Neuronal stem cell (in vitro differentiated cells): Measurements from ENCODE around the gene TTC28.

Experiments used
- DNase-seq: peaks from one replicate; pipeline ENCODE4 v3.0.0-alpha.2; 2013; ENCODE audit warnings: low spot score
- H2AFZ ChIP-seq: one replicate; pipeline ENCODE4 v1.6.1; 2013; ENCODE audit warnings: mild to moderate bottlenecking, low read length, inconsistent platforms
- H2AK5ac ChIP-seq: 2 replicates; pipeline ENCODE4 v1.6.1; 2013; ENCODE audit warnings: low read depth, mild to moderate bottlenecking, inconsistent platforms, low read length, moderate library complexity, mixed read lengths
- H2BK120ac ChIP-seq: 2 replicates; pipeline ENCODE4 v1.6.1; 2013; ENCODE audit warnings: low read depth, mild to moderate bottlenecking, inconsistent platforms, low read length, moderate library complexity, mixed read lengths
- H2BK12ac ChIP-seq: one replicate; pipeline ENCODE4 v1.6.1; 2013; ENCODE audit warnings: low read length, inconsistent platforms
- H2BK15ac ChIP-seq: 2 replicates; pipeline ENCODE4 v1.6.1; 2013; ENCODE audit warnings: mild to moderate bottlenecking, low read length, inconsistent platforms, mixed read lengths
- H2BK5ac ChIP-seq: one replicate; pipeline ENCODE4 v1.6.1; 2013; ENCODE audit warnings: inconsistent platforms, mild to moderate bottlenecking, low read length, moderate library complexity
- H3K14ac ChIP-seq: one replicate; pipeline ENCODE4 v1.6.1; 2013; ENCODE audit warnings: low read length, inconsistent platforms
- H3K18ac ChIP-seq: 2 replicates; pipeline ENCODE4 v1.6.1; 2013; ENCODE audit warnings: low read length, inconsistent platforms
- H3K23ac ChIP-seq: 2 replicates; pipeline ENCODE4 v1.6.1; 2013; ENCODE audit warnings: low read depth, mild to moderate bottlenecking, mixed read lengths, low read length, inconsistent platforms; ENCODE audit not compliant: poor library complexity
- H3K27ac ChIP-seq: replicated peaks from 3 replicates; pipeline ENCODE4 v1.5.1; 2013; ENCODE audit warnings: low read length, inconsistent platforms
- H3K27me3 ChIP-seq, 3 experiments: 2 replicates each; pipeline ENCODE4 v1.6.1; 2013; ENCODE audit warnings: low read length in 3 of 3, mild to moderate bottlenecking in 2 of 3, inconsistent platforms in 1 of 3, low read depth in 1 of 3, mixed read lengths in 1 of 3, moderate library complexity in 1 of 3; ENCODE audit not compliant: control insufficient read depth in 3 of 3, insufficient read depth in 3 of 3
- H3K36me3 ChIP-seq, 2 donors: replicated peaks in 1 of 2; 2 replicates each; pipeline ENCODE4 v1.6.1; 2013; ENCODE audit warnings: low read length in 2 of 2; ENCODE audit not compliant: control insufficient read depth in 2 of 2, insufficient read depth in 2 of 2
- H3K4ac ChIP-seq: 2 replicates; pipeline ENCODE4 v1.6.1; 2013; ENCODE audit warnings: inconsistent platforms, mild to moderate bottlenecking, low read length, moderate library complexity
- H3K4me1 ChIP-seq, 2 donors: 1 replicate in 1 of 2; 2 replicates in 1 of 2; pipeline ENCODE4 v1.6.1; 2013; ENCODE audit warnings: low read length in 2 of 2, low read depth in 1 of 2; ENCODE audit not compliant: control insufficient read depth in 2 of 2, insufficient read depth in 1 of 2
- H3K4me2 ChIP-seq: one replicate; pipeline ENCODE4 v1.6.1; 2013; ENCODE audit warnings: mild to moderate bottlenecking, low read length, inconsistent platforms; ENCODE audit not compliant: insufficient read depth, poor library complexity, severe bottlenecking
- H3K4me3 ChIP-seq, 2 donors: 2 replicates each; pipeline ENCODE4 v1.5.1; 2013; ENCODE audit warnings: low read length in 2 of 2, mild to moderate bottlenecking in 2 of 2, inconsistent platforms in 1 of 2, moderate library complexity in 1 of 2
- H3K79me1 ChIP-seq: one replicate; pipeline ENCODE4 v1.6.1; 2013; ENCODE audit warnings: low read depth, mild to moderate bottlenecking, inconsistent platforms, low read length, moderate library complexity
- H3K9ac ChIP-seq: one replicate; pipeline ENCODE4 v1.6.1; 2013; ENCODE audit warnings: mild to moderate bottlenecking, low read depth, low read length, inconsistent platforms; ENCODE audit not compliant: poor library complexity
- H3K9me3 ChIP-seq, 2 donors: replicated peaks in 1 of 2; 2 replicates each; pipeline versions ENCODE3 to v1.6.1; 2013; ENCODE audit warnings: low read length in 2 of 2, mild to moderate bottlenecking in 2 of 2, inconsistent platforms in 1 of 2, low read depth in 1 of 2, mixed read lengths in 1 of 2, moderate library complexity in 1 of 2; ENCODE audit not compliant: control insufficient read depth in 2 of 2, insufficient read depth in 1 of 2
- H4K8ac ChIP-seq: one replicate; pipeline ENCODE4 v1.6.1; 2013; ENCODE audit warnings: low read depth, mild to moderate bottlenecking, inconsistent platforms, low read length, moderate library complexity
- H4K91ac ChIP-seq: one replicate; pipeline ENCODE4 v1.6.1; 2013; ENCODE audit warnings: low read length, low read depth, mild to moderate bottlenecking, inconsistent platforms; ENCODE audit not compliant: poor library complexity
- WGBS, 2 donors: extraction: QIAGEN DNeasy Blood & Tissue Kit; methylation state at CpG; one replicate each; pipeline ENCODE4 v1.1.7; 2013; ENCODE audit warnings: missing lambda C conversion rate in 2 of 2, mixed read lengths in 1 of 2; ENCODE audit not compliant: insufficient read length in 2 of 2, insufficient replicate concordance in 1 of 2; ENCODE audit errors: extremely low coverage in 2 of 2; 5-methylcytosine and 5-hydroxymethylcytosine counted together

The TTC28 gene

GRCh38 chr22:27934069-27934468 lies 745.6 kb downstream of the TTC28 start:
- Histone ChIP-seq H2BK120ac (no peak overlapping the region), H3K9me3 (no peaks in the 10 kb centered on the region), H3K4ac (no peak overlapping the region), H3K9ac (no peak overlapping the region), H3K14ac (no peak overlapping the region), H2BK15ac (no peak overlapping the region), H2BK12ac (no peak overlapping the region), H2AK5ac (no peak overlapping the region), H3K36me3 (peaks cover 2 to 26% of the 10 kb centered on the region in 2 donors), H2BK5ac (no peak overlapping the region), H3K23ac (no peak overlapping the region), H4K8ac (no peak overlapping the region), H3K18ac (no peak overlapping the region), H3K4me2 (no peak overlapping the region), H3K79me1 (no peaks in the 10 kb centered on the region), H3K4me1 (peaks cover 0 to 2% of the 10 kb centered on the region in 2 donors), H3K27me3 (no peaks in the 10 kb centered on the region), H3K27ac (no peak overlapping the region), H4K91ac (no peak overlapping the region), H3K4me3 (no peak overlapping the region), H2AFZ (no peak overlapping the region)
- WGBS, 2 donors = no CpG with 5 or more reads among the region's 5 CpGs
- DNase-seq = no peak

GRCh38 chr22:27933186-27933983 lies 746.3 kb downstream of the TTC28 start:
- H3K4me1 ChIP-seq = peaks cover 0 to 2% of the 10 kb centered on the region in 2 donors
- H2BK120ac ChIP-seq = no peak overlapping the region
- H4K91ac ChIP-seq = no peak overlapping the region
- H3K4me2 ChIP-seq = no peak overlapping the region
- no peak overlapping the region for H2BK12ac ChIP-seq
- H3K23ac ChIP-seq = no peak overlapping the region
- peaks cover 2 to 21% of the 10 kb centered on the region in 2 donors for H3K36me3 ChIP-seq
- H3K14ac ChIP-seq = no peak overlapping the region
- no peak overlapping the region for H3K4ac ChIP-seq
- H4K8ac ChIP-seq = no peak overlapping the region
- H2BK15ac ChIP-seq = no peak overlapping the region
- no peak overlapping the region for H2AFZ ChIP-seq
- no peak overlapping the region for H2AK5ac ChIP-seq
- H3K9ac ChIP-seq = no peak overlapping the region
- no peaks in the 10 kb centered on the region for H3K27me3 ChIP-seq
- H3K4me3 ChIP-seq = no peak overlapping the region
- no CpG with 5 or more reads among the region's 9 CpGs for WGBS, 2 donors
- no peak overlapping the region for H3K18ac ChIP-seq
- no peaks in the 10 kb centered on the region for H3K79me1 ChIP-seq
- DNase-seq = no peak
- no peaks in the 10 kb centered on the region for H3K9me3 ChIP-seq
- no peak overlapping the region for H2BK5ac ChIP-seq
- H3K27ac ChIP-seq = no peak overlapping the region

GRCh38 chr22:27930331-27931060 lies 749.1 kb downstream of the TTC28 start:
- Histone ChIP-seq H2BK15ac (no peak overlapping the region), H3K9me3 (peaks cover 0 to 6% of the 10 kb centered on the region in 2 donors), H2BK12ac (no peak overlapping the region), H3K79me1 (no peaks in the 10 kb centered on the region), H4K91ac (no peak overlapping the region), H3K36me3 (peaks cover 2 to 11% of the 10 kb centered on the region in 2 donors), H3K4ac (no peak overlapping the region), H3K9ac (no peak overlapping the region), H3K4me1 (peaks cover 0 to 2% of the 10 kb centered on the region in 2 donors), H3K23ac (no peak overlapping the region), H4K8ac (no peak overlapping the region), H3K27ac (no peak overlapping the region), H3K18ac (no peak overlapping the region), H3K14ac (no peak overlapping the region), H2BK120ac (no peak overlapping the region), H2AK5ac (no peak overlapping the region), H3K27me3 (no peaks in the 10 kb centered on the region), H3K4me3 (no peak overlapping the region), H2AFZ (no peak overlapping the region), H2BK5ac (no peak overlapping the region), H3K4me2 (no peak overlapping the region)
- no CpG with 5 or more reads among the region's 3 CpGs for WGBS, 2 donors
- DNase-seq = no peak
